ENCODE results near the gene SLC24A4. TPM values are rescaled to one million over a fixed set of nuclear protein-coding genes. Genes with fewer than 3 reads are reported as not detected.

SLC24A4 gene
- total RNA-seq, 1 donor from 2014 or later: not detected

DNA sequence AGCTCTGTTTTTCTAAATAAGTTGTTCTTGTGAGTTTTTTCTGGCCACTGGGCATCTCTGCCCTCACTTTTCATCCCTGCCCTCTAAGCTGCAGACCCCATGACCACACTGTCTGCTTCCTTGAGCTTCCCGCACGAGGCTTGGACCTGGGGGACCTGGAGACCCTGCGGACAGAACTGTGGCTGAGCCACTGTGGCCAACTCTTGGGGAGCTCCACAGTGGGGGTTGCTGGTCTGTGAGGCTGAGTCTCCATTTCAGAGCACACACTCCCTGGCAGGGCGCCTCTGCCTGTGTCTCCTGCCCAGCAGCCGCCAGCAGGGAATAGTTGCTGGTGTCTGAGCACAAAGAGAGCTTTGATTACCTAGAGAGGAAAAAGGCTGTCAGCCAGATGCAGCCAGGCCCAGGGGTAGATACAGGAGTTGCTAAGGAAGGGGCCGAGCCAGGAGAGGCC lies 177.6 kb downstream of the SLC24A4 start:
- no peak for DNase-seq (ENCODE audit: low read depth, low spot score)

DNA sequence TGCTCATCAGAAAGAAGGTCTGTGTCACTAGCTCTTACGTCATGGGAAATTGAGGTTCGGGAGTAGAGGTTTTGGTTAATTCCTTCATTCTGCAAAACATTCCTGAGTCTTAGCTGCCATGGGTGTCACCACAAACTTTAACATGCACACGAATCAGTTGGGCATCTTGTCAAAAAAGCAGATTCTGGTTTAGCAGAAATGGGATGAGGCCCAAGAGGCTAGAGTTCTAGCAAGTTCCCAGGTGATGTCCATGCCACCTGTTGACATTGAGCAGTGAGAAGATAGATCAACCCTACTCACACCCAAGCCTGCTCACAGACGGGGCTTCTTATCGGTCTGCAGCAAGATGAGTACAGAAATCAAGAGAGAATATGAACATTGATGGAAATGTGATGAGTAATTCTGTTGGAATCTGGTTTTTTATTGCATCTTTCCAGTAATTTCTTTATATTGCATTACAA lies 179.0 kb downstream of the SLC24A4 start:
- DNase-seq (ENCODE audit: low read depth, low spot score): no peak

DNA sequence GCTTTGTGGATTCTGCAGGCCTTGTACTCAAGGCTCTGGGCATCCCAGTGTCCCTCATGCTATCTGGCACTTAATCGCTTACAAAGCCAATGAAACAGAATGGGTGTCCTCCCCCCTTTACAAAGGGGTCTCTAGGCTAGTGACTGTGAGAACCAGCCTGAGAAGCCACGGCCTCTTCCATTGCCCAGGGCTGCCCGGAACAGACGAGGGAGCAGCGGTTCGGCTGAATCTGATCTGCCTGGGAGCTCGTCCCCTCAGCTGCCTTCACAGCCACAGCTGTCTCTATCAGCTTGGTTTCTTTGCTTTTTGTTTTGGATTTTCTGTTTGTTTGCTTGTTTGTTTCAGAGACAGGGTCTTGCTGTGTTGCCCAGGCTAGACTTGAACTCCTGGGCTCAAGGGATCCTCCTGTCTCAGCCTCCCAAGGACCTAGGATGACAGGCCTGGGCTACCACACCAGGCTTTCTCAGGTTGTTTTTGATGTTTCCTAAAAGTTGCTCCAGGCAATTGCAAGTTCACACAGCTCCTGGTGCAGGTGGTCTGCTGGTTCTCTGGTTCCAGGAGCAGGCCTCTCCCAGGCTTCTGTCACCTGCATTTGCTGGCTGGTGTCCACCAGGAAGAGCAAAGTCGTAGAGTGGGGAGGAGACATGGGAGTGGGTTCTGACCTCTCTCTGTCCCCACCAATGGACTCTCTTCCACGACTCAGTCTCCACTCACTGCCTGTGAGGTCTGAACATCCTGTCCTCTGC lies 179.7 kb downstream of the SLC24A4 start:
- DNase-seq (ENCODE audit: low read depth, low spot score): no peak

DNA sequence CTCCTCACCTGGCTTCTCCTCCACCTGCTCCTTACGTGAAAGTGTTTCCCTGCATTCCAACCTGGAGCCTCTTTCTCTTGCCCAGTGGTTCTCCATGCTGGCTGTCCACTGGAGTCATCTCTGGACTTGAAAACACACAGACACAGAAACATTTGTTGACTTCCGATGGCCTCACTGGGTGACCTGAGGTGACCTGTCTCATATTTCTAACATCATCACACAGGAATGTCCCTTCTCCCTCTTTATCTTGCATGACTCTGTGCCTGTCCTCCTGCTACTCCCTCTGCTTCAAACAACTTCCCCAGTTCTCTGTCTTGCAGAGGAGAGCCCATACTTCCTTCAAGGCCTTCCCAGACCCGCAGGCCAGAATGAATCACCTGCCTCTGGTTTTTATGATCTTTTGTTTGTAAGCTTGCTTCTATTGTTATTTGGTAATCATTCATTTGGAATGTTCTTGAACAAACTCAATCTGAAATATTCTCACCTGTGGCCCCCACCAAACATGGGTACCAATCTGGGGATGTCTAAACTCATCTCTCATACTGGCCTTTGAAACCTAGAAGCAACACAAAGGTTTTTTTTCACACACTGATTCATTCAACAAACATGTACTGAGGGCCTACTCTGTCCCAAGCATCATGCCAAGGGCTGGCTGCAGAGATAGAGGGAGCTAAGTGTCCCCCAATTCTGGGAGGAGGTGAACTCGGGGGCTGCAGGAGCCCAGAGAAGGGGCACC lies 181.0 kb downstream of the SLC24A4 start:
- DNase-seq (ENCODE audit: low read depth, low spot score): no peak

DNA sequence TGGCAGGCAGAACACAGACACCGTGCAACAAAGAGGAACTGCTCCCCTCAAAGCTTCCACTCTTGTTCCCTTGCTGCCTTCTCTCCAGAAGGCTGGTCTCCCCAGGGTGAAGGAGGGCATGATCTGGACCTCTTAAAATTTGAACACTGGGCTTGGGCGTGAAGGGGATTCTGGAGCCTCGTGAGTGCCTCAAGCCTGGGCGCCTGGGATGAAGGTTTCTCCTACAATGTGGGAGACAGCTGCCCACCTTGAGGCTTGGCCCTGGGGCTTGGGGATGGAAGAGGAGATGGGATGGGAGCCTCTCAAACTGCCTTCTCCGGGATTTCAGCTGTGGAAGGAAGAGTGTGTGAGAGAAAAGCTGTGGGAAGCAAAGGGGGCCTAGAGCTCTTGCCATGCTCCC lies 182.9 kb downstream of the SLC24A4 start:
- no peak for DNase-seq (ENCODE audit: low read depth, low spot score)

DNA sequence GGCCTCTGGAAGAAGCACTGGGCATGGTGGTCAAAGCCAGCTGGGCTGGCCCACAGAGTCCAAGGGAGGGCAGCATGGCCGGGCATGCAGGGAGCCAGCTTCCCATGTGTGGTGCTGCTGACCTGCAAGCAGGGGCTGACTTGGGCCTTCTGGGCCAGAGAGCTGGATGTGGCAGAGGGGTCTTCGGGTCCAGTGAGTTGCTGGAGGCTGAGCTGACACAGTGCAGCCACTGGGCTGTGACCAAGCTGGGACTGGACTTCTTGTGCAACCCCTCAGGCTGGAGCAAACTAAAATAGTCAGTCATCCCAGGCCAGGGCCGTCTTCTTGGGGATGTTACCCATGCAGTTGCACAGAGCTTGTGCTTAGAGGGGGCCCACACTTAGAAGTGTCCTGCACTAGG lies 183.3 kb downstream of the SLC24A4 start:
- DNase-seq (ENCODE audit: low read depth, low spot score): no peak

DNA sequence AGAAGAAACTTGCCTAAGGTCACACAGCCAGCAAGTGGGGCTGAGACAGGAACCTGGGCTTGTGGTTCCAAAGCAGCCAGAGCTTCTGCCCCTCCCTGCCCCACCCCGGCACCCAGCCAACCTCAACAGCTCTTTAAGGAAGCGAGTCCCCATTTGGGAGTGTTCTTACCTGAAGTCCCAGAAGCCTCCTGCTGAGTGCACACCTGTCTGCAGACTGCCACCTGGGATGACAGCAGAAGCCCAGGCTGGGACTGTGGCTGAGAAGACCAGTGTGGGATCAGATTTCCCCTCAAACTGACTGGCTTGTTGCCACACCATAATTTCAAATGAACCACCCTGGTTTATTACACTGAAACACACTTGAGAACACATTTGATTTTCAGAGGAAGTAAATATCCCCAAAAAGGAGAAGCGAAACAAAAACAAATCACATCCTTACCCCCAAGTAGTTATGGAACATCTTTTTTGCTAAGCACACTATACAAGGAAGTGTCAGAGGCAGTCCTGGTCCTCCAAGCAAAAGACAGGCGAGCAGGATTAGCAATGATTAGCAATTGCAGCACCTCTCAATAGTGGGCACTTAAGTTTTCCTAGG lies 184.3 kb downstream of the SLC24A4 start:
- no peak for DNase-seq (ENCODE audit: low read depth, low spot score)

DNA sequence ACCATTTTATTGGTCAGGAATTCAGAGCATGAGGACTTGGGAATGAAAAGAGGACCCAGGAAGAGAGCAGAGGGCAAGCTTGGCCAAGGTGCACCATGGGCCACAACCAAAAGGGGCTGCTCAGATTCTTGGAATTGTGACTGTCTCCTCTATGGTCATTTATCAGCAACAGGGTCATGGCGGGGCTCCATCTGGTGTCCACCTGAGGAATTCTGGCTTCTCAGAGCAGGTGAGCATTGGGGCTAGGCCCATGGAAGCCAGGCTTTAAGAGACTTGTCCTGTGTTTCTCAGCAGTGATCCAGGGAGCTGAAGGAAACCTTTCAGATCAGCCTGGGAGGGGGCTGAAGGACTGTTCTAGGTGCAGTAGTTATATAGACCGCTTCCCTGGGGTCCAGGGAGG lies 188.0 kb downstream of the SLC24A4 start:
- DNase-seq (ENCODE audit: low read depth, low spot score): no peak

DNA sequence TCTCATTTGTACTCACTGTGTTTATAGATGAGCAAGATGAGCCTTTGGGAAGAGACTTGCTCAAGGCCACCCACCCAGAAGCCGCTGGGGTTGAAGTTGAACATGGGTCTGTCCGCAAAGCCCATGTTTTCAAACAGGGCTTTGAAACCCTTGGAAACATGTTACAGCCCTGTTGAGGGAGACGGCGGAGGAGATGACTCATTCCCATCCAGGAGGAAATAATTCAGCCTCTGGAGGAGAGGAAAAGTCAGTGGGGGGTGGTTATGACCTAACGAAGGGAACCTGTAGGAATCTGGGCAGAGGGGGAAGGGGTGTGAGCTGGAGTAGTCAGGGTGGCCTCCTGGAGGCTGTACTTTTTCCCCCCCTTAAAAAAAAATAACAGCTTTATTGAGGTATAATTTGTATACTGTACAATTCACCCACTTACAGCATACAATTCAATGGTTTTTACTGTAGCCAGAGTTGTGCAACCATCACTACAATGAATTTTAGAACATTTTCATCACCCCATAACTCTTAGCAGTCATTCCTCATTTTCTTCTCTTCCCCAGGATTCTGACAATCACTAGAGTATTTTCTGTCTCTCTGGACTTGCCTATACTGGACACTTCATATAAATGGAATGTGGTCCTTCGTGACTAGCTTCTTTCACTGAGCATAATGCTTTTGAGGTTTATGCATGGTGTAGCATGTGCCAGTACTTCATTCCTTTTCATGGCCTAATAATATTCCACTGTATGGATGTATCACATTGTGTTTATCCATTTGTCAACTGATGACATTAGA lies 188.7 kb downstream of the SLC24A4 start:
- DNase-seq (ENCODE audit: low read depth, low spot score): peak; percentile 83

DNA sequence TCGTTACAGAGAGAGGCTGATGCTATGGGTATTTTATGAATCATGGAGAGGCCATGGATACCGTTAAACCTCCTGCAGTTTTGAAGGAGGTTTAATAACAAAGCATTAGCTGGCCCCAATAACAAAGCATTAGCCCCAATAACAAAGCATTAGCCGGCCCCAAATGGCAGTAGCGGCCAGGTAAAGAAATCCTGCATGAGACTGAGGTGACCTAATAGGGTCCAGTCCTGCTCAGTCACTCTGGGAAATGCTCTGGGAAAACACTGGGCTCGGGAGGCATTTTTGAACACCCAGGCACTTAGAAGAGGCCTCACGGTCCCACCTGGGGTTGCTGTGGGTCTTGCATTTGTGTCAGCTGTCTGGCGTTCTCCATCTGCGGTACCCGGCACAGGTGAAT lies 189.8 kb downstream of the SLC24A4 start:
- DNase-seq (ENCODE audit: low read depth, low spot score): no peak

DNA sequence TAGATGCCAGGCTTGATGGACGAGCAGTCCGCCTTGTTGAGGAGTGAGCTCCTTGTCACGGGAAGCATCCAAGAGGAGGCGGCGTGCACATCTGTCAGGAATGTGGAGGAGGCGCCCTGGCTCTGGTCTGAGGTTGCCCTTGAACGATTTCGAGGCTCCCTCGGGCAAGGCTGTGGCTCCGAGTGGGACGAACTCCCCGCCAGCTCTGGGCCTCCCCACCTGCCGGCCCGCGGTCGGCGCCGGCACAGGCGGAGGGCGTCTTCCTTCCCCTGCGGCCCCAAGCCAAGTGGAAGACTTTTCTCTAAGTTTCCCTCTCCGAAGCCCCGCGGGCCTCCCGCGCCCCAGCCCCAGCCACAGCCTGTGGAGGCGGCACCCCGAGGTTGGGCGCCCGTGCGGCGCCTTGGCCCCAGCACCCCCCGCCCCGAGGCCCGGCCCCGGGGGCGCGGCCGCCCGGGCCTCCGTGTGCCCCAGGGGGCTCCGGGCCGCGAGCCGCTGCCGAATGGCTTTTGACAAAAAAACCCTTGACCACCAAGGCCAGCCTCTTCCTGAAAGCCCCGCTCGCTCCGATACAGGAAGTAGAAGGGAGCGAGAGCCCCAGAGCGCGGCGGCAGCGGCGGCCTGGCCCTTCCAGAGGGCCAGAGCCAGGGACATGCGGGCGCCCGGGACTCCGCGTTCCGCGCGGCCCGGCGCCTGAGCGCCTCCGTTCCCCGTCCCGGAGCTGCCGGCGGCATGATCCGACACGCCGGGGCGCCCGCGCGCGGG lies 190.4 kb downstream of the SLC24A4 start, which contains the start of gene RIN3:
TSS of gene RIN3 (plus strand) at position 578 of the 762 bp plus-strand sequence. CDS start at position 730, 152 bp downstream.
- DNase-seq (ENCODE audit: low read depth, low spot score): peak; percentile 20

DNA sequence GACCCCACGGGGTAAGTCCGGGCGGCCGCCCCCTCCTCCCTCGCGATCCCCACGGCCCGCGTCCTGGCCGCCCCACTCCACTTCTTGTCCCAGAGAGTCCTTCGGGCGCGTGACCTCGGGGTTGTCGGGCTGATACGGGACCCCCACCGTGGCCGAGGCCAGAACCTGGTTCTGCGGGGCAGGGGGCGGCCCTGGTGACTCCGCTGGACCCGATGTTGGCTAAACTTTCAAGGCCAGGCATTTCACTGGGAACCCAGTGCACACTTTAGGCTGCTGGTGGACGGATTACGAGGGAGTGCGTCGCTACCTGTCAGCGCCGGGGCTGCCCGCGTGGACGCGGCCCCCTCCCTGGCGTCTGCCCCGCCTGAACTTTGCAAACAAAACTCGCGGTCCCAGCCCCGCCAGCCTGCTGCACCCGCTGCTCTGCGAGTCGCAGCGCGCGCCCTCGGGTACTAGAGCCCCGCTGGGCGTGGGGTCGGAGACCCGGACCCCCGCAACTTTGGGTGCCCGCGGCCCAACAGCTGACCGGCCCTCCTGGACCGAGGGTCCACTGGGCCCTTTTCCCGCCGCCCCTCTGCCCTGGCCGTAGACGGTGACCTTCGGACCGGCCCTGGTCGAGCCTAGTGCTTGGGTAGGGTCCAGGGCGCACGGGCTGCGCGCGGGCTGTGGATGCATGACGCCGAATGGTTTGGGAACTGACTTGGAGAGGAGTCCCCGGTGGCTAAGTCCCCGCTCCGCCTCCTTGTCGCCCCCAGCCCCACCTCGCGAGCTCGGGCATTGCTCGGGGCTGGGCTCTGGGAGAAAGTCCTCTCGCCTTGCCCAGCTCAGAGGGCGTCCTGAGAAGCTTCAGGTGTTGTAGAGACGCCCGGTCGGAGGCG lies 191.2 kb downstream of the SLC24A4 start:
- DNase-seq (ENCODE audit: low read depth, low spot score): no peak

DNA sequence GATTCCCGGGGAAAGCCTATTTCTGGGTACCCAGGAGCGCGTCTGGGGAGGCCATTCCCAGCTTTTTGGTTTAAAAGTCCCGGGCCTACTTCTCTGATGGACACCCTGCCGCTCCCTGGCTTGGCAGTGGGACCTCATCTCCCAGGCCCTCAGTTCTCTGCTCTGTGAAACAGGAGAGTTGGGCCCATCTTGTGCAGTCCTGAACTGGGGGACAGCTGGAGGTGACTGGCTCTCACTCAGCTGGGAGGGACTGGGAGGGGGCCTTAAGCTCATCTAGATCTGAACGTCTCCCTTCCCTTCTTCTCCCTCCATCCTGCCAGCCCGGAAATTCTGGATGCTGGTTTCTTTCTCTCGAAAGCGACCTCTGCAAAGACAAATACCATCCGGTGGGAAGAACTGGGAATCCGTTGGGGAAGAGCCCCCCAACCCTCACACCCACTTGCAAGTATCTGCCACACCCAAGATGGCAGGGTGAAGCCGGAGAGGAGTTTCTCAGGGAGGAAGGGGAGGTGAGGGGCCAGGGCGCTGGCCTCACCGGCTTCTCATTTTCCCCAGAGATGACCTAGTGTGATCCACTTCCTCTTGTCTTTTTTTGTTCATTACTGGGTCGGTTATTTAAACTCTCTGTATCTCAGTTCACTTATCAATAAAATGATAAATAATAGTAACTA lies 192.0 kb downstream of the SLC24A4 start:
- no peak for DNase-seq (ENCODE audit: low read depth, low spot score)

DNA sequence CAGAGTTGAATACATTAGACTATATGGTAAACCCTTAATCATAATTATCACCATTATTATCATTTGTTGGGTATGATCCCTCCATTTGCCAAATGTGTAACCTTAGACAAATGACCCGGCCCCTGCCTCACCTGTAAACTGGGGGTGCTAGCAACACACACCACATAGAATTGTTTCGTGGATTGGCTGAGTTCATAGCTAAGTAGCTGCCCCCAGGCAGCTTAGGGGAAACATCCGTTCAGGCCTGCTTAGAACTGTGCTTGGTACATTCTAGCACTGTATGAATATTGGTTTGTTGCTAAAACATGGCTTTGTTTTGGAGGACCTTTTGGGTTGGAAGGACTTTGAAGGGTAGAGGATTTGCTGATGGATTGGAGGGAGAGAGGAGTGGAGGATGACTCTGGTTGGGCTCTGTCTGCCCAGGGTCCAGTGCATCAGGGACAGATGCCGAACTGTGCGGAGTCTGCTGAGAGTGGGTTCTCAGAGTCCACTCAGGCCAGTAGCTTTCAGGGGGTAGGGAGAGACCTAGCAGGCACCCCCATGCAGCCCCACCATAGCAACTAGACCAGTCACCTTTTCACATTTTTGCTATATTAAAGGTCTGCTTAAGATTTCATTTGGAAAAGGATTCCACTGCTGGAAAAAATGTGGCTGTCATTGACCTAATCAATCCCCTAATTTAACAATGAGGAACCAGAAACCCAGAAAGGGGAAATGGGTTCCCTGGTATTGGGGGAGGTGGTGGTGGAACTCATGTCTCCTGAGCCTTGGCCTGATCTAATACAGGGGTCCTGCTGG lies 192.8 kb downstream of the SLC24A4 start:
- DNase-seq (ENCODE audit: low read depth, low spot score): no peak

DNA sequence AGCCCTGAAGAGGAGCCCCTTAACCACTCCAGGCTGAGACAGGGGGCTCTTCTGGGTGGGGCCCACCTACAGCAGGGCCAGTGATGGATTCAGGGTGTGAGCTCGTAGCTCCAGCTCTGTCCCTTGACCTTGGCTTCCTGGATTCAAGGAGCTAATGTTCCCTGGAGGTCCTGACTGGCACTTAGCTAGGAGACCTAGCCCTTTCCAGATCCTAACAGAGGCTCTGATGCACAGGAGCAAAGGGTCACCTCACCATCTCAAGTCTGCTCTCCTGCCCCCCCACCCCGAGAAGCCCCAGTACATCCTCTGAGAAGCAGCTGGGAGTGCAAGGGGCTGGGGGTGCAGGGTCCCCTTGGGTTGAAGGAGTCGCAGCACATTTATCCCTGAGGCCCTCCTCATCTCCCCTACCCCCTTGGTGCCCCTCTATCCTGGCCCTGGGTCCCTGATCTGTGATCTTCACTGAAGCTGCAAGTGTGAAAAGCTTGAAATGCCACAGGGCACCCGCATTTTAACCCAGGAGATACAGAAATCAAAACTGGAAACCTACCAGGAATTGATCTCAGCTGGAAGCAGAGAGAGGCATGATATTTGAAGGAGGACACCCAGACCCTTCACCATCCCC lies 193.5 kb downstream of the SLC24A4 start:
- no peak for DNase-seq (ENCODE audit: low read depth, low spot score)

DNA sequence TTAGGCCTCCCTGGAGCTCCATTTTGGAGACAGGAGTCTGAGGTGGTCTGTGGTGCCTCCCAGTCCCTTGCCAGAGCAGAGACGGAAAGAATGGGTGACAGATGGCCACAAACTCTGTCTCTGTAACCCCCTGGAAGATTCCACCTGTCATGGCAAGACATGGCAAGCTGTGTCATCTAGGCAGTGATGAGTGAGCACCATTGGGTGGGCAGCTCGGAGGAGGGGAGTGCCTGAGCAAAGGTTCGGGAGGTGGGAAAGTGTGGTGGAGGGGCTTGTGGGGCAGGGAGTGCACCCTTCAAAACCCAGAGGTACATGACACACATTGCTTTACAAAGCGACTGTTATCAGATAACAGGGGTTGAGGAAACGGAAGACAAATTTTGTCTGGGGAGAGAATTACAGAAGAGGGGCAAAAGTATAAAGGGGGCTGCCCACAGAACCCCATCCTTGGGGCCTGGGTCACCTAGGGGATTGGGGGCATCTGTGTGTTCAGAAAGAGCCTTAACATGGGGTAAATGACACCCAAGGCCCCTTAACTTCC lies 194.1 kb downstream of the SLC24A4 start:
- DNase-seq (ENCODE audit: low read depth, low spot score): no peak

DNA sequence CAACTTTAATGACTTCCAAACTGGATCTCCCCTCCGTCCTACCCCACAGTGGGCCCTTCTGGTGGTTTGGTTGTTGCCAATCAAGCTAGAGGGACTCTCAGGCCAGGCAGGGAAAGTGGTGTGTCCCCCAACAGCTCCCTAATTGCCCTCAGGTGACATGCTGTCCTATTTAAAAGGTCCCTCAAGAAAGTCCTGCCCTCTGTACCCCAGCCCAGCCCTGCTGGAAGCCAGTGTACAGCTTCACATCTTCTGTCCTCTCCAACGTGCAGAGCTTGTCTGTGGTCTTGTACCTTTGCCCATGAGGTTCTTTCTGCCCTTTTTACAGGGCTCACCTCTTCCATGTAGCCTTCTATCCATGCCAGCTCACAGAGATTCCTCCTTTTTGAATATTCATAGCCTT lies 194.8 kb downstream of the SLC24A4 start:
- no peak for DNase-seq (ENCODE audit: low read depth, low spot score)

Measured in pulmonary artery endothelial cell (primary cell).